ENCODE measurements around the gene IPO7.

DNA sequence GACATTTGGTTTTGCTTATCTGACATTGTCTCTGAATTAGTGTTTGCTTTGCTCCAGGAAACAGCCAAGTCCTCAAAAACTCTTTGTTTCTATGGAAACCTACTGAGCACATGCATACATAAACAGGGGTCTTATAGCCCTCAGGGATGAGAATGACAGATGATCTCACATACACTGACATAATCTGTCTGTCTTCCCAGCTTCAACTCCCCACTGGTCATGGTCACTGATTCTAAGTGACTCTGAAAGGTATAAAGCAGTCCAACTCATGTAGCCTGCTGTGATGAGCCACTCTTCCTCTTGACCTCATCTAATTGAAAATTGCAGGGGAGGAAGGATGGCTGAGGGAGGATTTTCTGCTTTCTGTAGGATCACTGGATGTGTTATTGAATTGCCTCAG lies 89.0 kb downstream of the IPO7 start:
- TF ChIP-seq, protein P1, sequence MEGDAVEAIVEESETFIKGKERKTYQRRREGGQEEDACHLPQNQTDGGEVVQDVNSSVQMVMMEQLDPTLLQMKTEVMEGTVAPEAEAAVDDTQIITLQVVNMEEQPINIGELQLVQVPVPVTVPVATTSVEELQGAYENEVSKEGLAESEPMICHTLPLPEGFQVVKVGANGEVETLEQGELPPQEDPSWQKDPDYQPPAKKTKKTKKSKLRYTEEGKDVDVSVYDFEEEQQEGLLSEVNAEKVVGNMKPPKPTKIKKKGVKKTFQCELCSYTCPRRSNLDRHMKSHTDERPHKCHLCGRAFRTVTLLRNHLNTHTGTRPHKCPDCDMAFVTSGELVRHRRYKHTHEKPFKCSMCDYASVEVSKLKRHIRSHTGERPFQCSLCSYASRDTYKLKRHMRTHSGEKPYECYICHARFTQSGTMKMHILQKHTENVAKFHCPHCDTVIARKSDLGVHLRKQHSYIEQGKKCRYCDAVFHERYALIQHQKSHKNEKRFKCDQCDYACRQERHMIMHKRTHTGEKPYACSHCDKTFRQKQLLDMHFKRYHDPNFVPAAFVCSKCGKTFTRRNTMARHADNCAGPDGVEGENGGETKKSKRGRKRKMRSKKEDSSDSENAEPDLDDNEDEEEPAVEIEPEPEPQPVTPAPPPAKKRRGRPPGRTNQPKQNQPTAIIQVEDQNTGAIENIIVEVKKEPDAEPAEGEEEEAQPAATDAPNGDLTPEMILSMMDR (IDR thresholded peaks at IDR 0.05), result no peak
- no peak for TF ChIP-seq POLR2A (IDR thresholded peaks at IDR 0.05)

Data from vagina (tissue), 2 donors.